ENCODE measurements around the gene BTBD9.

DNA sequence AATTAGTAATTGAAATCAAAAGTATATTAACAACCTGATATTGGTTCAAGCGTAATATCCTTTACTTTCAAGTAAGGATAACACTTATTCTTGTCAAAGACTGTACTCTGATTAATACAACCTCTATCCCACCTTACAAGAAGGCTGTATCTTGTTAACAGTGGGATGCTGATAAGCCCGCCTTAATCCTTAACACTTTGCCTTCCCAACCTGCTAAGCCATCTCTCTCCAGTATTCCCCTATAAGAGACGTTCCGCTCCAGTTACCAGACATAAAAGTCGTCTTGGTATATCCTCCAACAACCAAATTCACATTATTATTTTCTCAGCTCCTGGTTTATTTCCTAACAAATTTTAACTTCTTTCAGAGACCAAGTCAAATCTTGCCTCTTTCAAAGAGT, 2.0 kb downstream of the BTBD9 start:
- TF ChIP-seq, protein P1, sequence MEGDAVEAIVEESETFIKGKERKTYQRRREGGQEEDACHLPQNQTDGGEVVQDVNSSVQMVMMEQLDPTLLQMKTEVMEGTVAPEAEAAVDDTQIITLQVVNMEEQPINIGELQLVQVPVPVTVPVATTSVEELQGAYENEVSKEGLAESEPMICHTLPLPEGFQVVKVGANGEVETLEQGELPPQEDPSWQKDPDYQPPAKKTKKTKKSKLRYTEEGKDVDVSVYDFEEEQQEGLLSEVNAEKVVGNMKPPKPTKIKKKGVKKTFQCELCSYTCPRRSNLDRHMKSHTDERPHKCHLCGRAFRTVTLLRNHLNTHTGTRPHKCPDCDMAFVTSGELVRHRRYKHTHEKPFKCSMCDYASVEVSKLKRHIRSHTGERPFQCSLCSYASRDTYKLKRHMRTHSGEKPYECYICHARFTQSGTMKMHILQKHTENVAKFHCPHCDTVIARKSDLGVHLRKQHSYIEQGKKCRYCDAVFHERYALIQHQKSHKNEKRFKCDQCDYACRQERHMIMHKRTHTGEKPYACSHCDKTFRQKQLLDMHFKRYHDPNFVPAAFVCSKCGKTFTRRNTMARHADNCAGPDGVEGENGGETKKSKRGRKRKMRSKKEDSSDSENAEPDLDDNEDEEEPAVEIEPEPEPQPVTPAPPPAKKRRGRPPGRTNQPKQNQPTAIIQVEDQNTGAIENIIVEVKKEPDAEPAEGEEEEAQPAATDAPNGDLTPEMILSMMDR (IDR thresholded peaks at IDR 0.05; ENCODE audit: low read depth, low read length, poor library complexity, severe bottlenecking), result no peak
- TF ChIP-seq EZH2phosphoT487 (IDR thresholded peaks at IDR 0.05; ENCODE audit: borderline replicate concordance, low read length), result no peak

All from DOHH2 (cell line).